Skin of body (tissue), 2 donors: ENCODE results near the gene TRIM44. TPM values are rescaled to one million over a fixed set of nuclear protein-coding genes. Genes with fewer than 3 reads are reported as not detected.

ENCODE experiments used
- DNase-seq: peaks from one replicate; lab custom pipeline; 2025; lab: John Stamatoyannopoulos, UW
- total RNA-seq: library from RNA; depleted of rRNA; stranded (reverse); fragments of >200 nt; gene quantifications from one replicate; pipeline ENCODE4 v1.2.3, GENCODE V29; 2014

Gene TRIM44
- total RNA-seq, 1 donor from 2014 or later, result 10.7 TPM

GRCh38 chr11:35785287-35786167 lies 123.0 kb downstream of the TRIM44 start:
- DNase-seq, result no peak

- DNase-seq, result no peak
Measured at GRCh38 chr11:35786188-35786587, 123.6 kb downstream of the TRIM44 start.

GRCh38 chr11:35787013-35787504 lies 124.5 kb downstream of the TRIM44 start:
- peak; percentile 26 for DNase-seq

GRCh38 chr11:35787626-35788025 lies 125.1 kb downstream of the TRIM44 start:
- no peak for DNase-seq

- DNase-seq, result no peak
Measured at GRCh38 chr11:35791088-35791958, 128.7 kb downstream of the TRIM44 start.

- no peak for DNase-seq
Measured at GRCh38 chr11:35792148-35792845, 129.7 kb downstream of the TRIM44 start.

- DNase-seq, result no peak
Measured at GRCh38 chr11:35792846-35793192, 130.2 kb downstream of the TRIM44 start.

- DNase-seq, result no peak
Measured at GRCh38 chr11:35794333-35794732, 131.8 kb downstream of the TRIM44 start.

GRCh38 chr11:35794850-35795249 lies 132.3 kb downstream of the TRIM44 start:
- DNase-seq, result no peak

- DNase-seq, result no peak
Measured at GRCh38 chr11:35796562-35796961, 134.0 kb downstream of the TRIM44 start.

GRCh38 chr11:35798423-35798822 lies 135.8 kb downstream of the TRIM44 start:
- no peak for DNase-seq

- no peak for DNase-seq
Measured at GRCh38 chr11:35798983-35799382, 136.4 kb downstream of the TRIM44 start.

- no peak for DNase-seq
Measured at GRCh38 chr11:35799655-35800054, 137.1 kb downstream of the TRIM44 start.

- peak; percentile 39 for DNase-seq
Measured at GRCh38 chr11:35800970-35801953, 138.7 kb downstream of the TRIM44 start.

- no peak for DNase-seq
Measured at GRCh38 chr11:35802221-35802620, 139.6 kb downstream of the TRIM44 start.

- no peak for DNase-seq
Measured at GRCh38 chr11:35802672-35803071, 140.1 kb downstream of the TRIM44 start.

GRCh38 chr11:35803115-35803514 lies 140.5 kb downstream of the TRIM44 start:
- no peak for DNase-seq

GRCh38 chr11:35804451-35805040 lies 142.0 kb downstream of the TRIM44 start:
- DNase-seq, result no peak

GRCh38 chr11:35809561-35809960 lies 147.0 kb downstream of the TRIM44 start:
- DNase-seq, result no peak

GRCh38 chr11:35810045-35810645 lies 147.6 kb downstream of the TRIM44 start:
- no peak for DNase-seq
